ENCODE results near the gene PDZD7. TPM values are rescaled to one million over a fixed set of nuclear protein-coding genes. Genes with fewer than 3 reads are reported as not detected.

The PDZD7 gene
- polyA plus RNA-seq, 1 experiment, result 0.86 TPM

- TF ChIP-seq CTCF (IDR thresholded peaks at IDR 0.05; ENCODE audit: insufficient read depth, low read depth, low read length), result no peak
- ChIA-PET POLR2A (no interaction called here), CTCF (interaction anchor here (1.4 to 21.8 kb wide), 4 partner anchors 9 to 54 kb away, joined by 3 to 479 read pairs (median 121); partner anchors contain the start of gene LZTS2)
- no peak for DNase-seq (ENCODE audit: low read depth)
- Histone ChIP-seq H3K27me3 (ENCODE audit: control insufficient read depth, insufficient read depth, low read length) (no peaks in the 10 kb centered on the region), H3K36me3 (ENCODE audit: control insufficient read depth, insufficient read depth, low read length) (peaks cover 42% of the 10 kb centered on the region), H3K4me3 (ENCODE audit: low read depth, low read length) (no peak overlapping the region)
Measured at GRCh38 chr10:101005361-101005760, 25.6 kb downstream of the PDZD7 start.

- ChIA-PET CTCF (interaction anchor here (0.8 to 21.8 kb wide), 3 partner anchors 5 to 63 kb away, joined by 3 to 479 read pairs (median 237); no protein-coding TSS in a partner anchor), POLR2A (no interaction called here)
- DNase-seq (ENCODE audit: low read depth), result no peak
Measured at GRCh38 chr10:101003639-101004206, 27.2 kb downstream of the PDZD7 start.

GRCh38 chr10:101002456-101002855 is 28.5 kb downstream of the PDZD7 start:
- DNase-seq (ENCODE audit: low read depth), result no peak
- no peak overlapping the region for H3K4me3 ChIP-seq (ENCODE audit: low read depth, low read length)
- no peaks in the 10 kb centered on the region for H3K27me3 ChIP-seq (ENCODE audit: control insufficient read depth, insufficient read depth, low read length)
- ChIA-PET CTCF (interaction anchor here (1.0 to 21.8 kb wide), 3 partner anchors 7 to 59 kb away, joined by 4 to 479 read pairs (median 237); partner anchors contain the start of gene KAZALD1), POLR2A (no interaction called here)
- H3K36me3 ChIP-seq (ENCODE audit: control insufficient read depth, insufficient read depth, low read length), result peaks cover 41% of the 10 kb centered on the region
- no peak for TF ChIP-seq CTCF (IDR thresholded peaks at IDR 0.05; ENCODE audit: insufficient read depth, low read depth, low read length)

More at GRCh38 chr10:101003639-101004206, 27.2 kb downstream of the PDZD7 start:
- H3K27me3 ChIP-seq (ENCODE audit: control insufficient read depth, insufficient read depth, low read length), result no peaks in the 10 kb centered on the region
- no peak overlapping the region for H3K4me3 ChIP-seq (ENCODE audit: low read depth, low read length)
- no peak for TF ChIP-seq CTCF (IDR thresholded peaks at IDR 0.05; ENCODE audit: insufficient read depth, low read depth, low read length)
- peaks cover 41% of the 10 kb centered on the region for H3K36me3 ChIP-seq (ENCODE audit: control insufficient read depth, insufficient read depth, low read length)

GRCh38 chr10:101001659-101002035 is 29.3 kb downstream of the PDZD7 start:
- no peak for DNase-seq (ENCODE audit: low read depth)
- H3K4me3 ChIP-seq (ENCODE audit: low read depth, low read length), result peak overlapping the region; percentile 71
- no peak for TF ChIP-seq CTCF (IDR thresholded peaks at IDR 0.05; ENCODE audit: insufficient read depth, low read depth, low read length)
- no peaks in the 10 kb centered on the region for H3K27me3 ChIP-seq (ENCODE audit: control insufficient read depth, insufficient read depth, low read length)
- CTCF ChIA-PET, result interaction anchor here (0.5 to 21.8 kb wide), 5 partner anchors 7 to 483 kb away, joined by 3 to 479 read pairs (median 7); partner anchors contain the start of gene KAZALD1
- POLR2A ChIA-PET, result no interaction called here
- H3K36me3 ChIP-seq (ENCODE audit: control insufficient read depth, insufficient read depth, low read length), result peaks cover 32% of the 10 kb centered on the region

- no peak for TF ChIP-seq CTCF (IDR thresholded peaks at IDR 0.05; ENCODE audit: insufficient read depth, low read depth, low read length)
- ChIA-PET POLR2A (no interaction called here), CTCF (interaction anchor here (0.5 to 21.8 kb wide), 7 partner anchors 8 to 483 kb away, joined by 3 to 479 read pairs (median 4); partner anchors contain the start of gene KAZALD1)
- Histone ChIP-seq H3K36me3 (ENCODE audit: control insufficient read depth, insufficient read depth, low read length) (peaks cover 29% of the 10 kb centered on the region), H3K27me3 (ENCODE audit: control insufficient read depth, insufficient read depth, low read length) (no peaks in the 10 kb centered on the region), H3K4me3 (ENCODE audit: low read depth, low read length) (peak overlapping the region; percentile 71)
- peak; percentile 73 for DNase-seq (ENCODE audit: low read depth)
Measured at GRCh38 chr10:101000915-101001658, 29.8 kb downstream of the PDZD7 start.

All from BJ (cell line).